H1 (cell line): ENCODE data around the gene IL6R. TPM values are rescaled to one million over a fixed set of nuclear protein-coding genes. Genes with fewer than 3 reads are reported as not detected.

Source experiments
- ASH2L ChIP-seq: fragments of 200-600, 300-600 bp; sonication (generic); IDR thresholded peaks from one replicate; pipeline ENCODE4 v1.7.1; 2017; ENCODE audit warnings: low read length
- FOSL1 ChIP-seq: IDR thresholded peaks from 2 replicates; pipeline ENCODE4 v1.6.1; 2011; ENCODE audit warnings: mild to moderate bottlenecking, low read depth, low read length, moderate library complexity; ENCODE audit not compliant: insufficient read depth
- JUN ChIP-seq: IDR thresholded peaks from 2 replicates; pipeline ENCODE4 v1.6.1; 2011; ENCODE audit warnings: low read depth, mild to moderate bottlenecking, improper control_type of control experiment, low read length
- KDM4A ChIP-seq: IDR thresholded peaks from one replicate; pipeline ENCODE4 v1.7.1; 2012; ENCODE audit warnings: low read depth, mild to moderate bottlenecking, moderate library complexity, low read length, inconsistent platforms; ENCODE audit not compliant: severe bottlenecking
- POLR2AphosphoS5 ChIP-seq: IDR thresholded peaks from 2 replicates; pipeline ENCODE4 v1.6.1; 2011; ENCODE audit warnings: low read depth, low read length
- polyA plus RNA-seq, 7 experiments: library from polyadenylated mRNA; depleted of rRNA in 3 of 7; stranded (reverse) in 5 of 7; unstranded in 2 of 7; fragments of >200 nt in 5 of 7; fragments of 200-250 nt in 2 of 7; gene quantifications; 1 replicate in 5 of 7; 2 replicates in 1 of 7; 4 replicates in 1 of 7; pipeline versions ENCODE4 v1.2.1 to v1.2.3, GENCODE V29; 2011 to 2013; ENCODE audit warnings: missing spikeins in 2 of 7, mixed read lengths in 2 of 7
- total RNA-seq: library from RNA; stranded (reverse); fragmentation: NEBNext Ultra II Directional; extraction: Animal tissue kit (Norgen Biotek cat#: 25700); gene quantifications from 2 replicates; pipeline ENCODE4 v1.2.1, GENCODE V29; 2021
- TF ChIP-seq, protein P1 (sequence below), 3 experiments: IDR thresholded peaks; 1 replicate in 2 of 3; 2 replicates in 1 of 3; pipeline versions ENCODE4 v1.5.1 to v1.6.1; 2011; ENCODE audit warnings: low read length in 3 of 3, mild to moderate bottlenecking in 3 of 3, inconsistent platforms in 2 of 3, low read depth in 1 of 3, moderate library complexity in 1 of 3; ENCODE audit not compliant: insufficient read depth in 1 of 3; ENCODE audit errors: control extremely low read depth in 1 of 3
- TF ChIP-seq, protein P2 (sequence below): fragments of 300-600 bp; sonication (generic); IDR thresholded peaks from 2 replicates; pipeline ENCODE4 v1.7.1; 2012; ENCODE audit warnings: low read length, moderate library complexity, mild to moderate bottlenecking, inconsistent platforms; ENCODE audit not compliant: insufficient replicate concordance

IL6R gene
- total and polyA plus RNA-seq, 2 of the 8 experiments (the other 6 are each of a cell fraction or from before 2014, with no cell fraction given), result 2.3 to 3.0 TPM

GRCh38 chr1:154416471-154417337 is 11.6 kb downstream of the IL6R start (continued):
- no peak for TF ChIP-seq ASH2L
- no peak for TF ChIP-seq KDM4A
- TF ChIP-seq, protein P1, sequence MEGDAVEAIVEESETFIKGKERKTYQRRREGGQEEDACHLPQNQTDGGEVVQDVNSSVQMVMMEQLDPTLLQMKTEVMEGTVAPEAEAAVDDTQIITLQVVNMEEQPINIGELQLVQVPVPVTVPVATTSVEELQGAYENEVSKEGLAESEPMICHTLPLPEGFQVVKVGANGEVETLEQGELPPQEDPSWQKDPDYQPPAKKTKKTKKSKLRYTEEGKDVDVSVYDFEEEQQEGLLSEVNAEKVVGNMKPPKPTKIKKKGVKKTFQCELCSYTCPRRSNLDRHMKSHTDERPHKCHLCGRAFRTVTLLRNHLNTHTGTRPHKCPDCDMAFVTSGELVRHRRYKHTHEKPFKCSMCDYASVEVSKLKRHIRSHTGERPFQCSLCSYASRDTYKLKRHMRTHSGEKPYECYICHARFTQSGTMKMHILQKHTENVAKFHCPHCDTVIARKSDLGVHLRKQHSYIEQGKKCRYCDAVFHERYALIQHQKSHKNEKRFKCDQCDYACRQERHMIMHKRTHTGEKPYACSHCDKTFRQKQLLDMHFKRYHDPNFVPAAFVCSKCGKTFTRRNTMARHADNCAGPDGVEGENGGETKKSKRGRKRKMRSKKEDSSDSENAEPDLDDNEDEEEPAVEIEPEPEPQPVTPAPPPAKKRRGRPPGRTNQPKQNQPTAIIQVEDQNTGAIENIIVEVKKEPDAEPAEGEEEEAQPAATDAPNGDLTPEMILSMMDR (IDR thresholded peaks at IDR 0.05; ENCODE audit: control extremely low read depth in 1 of 3, insufficient read depth in 1 of 3, low read depth in 1 of 3, low read length in 3 of 3), result no peak
- no peak for TF ChIP-seq JUN
- TF ChIP-seq, protein P2, sequence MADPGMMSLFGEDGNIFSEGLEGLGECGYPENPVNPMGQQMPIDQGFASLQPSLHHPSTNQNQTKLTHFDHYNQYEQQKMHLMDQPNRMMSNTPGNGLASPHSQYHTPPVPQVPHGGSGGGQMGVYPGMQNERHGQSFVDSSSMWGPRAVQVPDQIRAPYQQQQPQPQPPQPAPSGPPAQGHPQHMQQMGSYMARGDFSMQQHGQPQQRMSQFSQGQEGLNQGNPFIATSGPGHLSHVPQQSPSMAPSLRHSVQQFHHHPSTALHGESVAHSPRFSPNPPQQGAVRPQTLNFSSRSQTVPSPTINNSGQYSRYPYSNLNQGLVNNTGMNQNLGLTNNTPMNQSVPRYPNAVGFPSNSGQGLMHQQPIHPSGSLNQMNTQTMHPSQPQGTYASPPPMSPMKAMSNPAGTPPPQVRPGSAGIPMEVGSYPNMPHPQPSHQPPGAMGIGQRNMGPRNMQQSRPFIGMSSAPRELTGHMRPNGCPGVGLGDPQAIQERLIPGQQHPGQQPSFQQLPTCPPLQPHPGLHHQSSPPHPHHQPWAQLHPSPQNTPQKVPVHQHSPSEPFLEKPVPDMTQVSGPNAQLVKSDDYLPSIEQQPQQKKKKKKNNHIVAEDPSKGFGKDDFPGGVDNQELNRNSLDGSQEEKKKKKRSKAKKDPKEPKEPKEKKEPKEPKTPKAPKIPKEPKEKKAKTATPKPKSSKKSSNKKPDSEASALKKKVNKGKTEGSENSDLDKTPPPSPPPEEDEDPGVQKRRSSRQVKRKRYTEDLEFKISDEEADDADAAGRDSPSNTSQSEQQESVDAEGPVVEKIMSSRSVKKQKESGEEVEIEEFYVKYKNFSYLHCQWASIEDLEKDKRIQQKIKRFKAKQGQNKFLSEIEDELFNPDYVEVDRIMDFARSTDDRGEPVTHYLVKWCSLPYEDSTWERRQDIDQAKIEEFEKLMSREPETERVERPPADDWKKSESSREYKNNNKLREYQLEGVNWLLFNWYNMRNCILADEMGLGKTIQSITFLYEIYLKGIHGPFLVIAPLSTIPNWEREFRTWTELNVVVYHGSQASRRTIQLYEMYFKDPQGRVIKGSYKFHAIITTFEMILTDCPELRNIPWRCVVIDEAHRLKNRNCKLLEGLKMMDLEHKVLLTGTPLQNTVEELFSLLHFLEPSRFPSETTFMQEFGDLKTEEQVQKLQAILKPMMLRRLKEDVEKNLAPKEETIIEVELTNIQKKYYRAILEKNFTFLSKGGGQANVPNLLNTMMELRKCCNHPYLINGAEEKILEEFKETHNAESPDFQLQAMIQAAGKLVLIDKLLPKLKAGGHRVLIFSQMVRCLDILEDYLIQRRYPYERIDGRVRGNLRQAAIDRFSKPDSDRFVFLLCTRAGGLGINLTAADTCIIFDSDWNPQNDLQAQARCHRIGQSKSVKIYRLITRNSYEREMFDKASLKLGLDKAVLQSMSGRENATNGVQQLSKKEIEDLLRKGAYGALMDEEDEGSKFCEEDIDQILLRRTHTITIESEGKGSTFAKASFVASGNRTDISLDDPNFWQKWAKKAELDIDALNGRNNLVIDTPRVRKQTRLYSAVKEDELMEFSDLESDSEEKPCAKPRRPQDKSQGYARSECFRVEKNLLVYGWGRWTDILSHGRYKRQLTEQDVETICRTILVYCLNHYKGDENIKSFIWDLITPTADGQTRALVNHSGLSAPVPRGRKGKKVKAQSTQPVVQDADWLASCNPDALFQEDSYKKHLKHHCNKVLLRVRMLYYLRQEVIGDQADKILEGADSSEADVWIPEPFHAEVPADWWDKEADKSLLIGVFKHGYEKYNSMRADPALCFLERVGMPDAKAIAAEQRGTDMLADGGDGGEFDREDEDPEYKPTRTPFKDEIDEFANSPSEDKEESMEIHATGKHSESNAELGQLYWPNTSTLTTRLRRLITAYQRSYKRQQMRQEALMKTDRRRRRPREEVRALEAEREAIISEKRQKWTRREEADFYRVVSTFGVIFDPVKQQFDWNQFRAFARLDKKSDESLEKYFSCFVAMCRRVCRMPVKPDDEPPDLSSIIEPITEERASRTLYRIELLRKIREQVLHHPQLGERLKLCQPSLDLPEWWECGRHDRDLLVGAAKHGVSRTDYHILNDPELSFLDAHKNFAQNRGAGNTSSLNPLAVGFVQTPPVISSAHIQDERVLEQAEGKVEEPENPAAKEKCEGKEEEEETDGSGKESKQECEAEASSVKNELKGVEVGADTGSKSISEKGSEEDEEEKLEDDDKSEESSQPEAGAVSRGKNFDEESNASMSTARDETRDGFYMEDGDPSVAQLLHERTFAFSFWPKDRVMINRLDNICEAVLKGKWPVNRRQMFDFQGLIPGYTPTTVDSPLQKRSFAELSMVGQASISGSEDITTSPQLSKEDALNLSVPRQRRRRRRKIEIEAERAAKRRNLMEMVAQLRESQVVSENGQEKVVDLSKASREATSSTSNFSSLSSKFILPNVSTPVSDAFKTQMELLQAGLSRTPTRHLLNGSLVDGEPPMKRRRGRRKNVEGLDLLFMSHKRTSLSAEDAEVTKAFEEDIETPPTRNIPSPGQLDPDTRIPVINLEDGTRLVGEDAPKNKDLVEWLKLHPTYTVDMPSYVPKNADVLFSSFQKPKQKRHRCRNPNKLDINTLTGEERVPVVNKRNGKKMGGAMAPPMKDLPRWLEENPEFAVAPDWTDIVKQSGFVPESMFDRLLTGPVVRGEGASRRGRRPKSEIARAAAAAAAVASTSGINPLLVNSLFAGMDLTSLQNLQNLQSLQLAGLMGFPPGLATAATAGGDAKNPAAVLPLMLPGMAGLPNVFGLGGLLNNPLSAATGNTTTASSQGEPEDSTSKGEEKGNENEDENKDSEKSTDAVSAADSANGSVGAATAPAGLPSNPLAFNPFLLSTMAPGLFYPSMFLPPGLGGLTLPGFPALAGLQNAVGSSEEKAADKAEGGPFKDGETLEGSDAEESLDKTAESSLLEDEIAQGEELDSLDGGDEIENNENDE, result no peak
- TF ChIP-seq POLR2AphosphoS5, result no peak
- no peak for TF ChIP-seq FOSL1
